ENCODE data around the gene DDX41.

Gene DDX41

GRCh38 chr5:177503351-177504085 lies 13.2 kb downstream of the DDX41 start:
- in situ Hi-C loops (cut with HindIII; ENCODE audit: low pct_ligation_motif_present, low pct_unique_long_range_greater_than_20kb, low sequenced_read_pairs), result no loop called here
- no peak for DNase-seq

GRCh38 chr5:177502886-177503285 lies 13.9 kb downstream of the DDX41 start:
- no peak for DNase-seq
- in situ Hi-C loops (cut with HindIII; ENCODE audit: low pct_ligation_motif_present, low pct_unique_long_range_greater_than_20kb, low sequenced_read_pairs), result no loop called here

GRCh38 chr5:177501874-177502678 lies 14.7 kb downstream of the DDX41 start:
- in situ Hi-C loops (cut with HindIII; ENCODE audit: low pct_ligation_motif_present, low pct_unique_long_range_greater_than_20kb, low sequenced_read_pairs), result no loop called here
- no peak for DNase-seq

- peak; percentile 74 for DNase-seq
- in situ Hi-C loops (cut with HindIII; ENCODE audit: low pct_ligation_motif_present, low pct_unique_long_range_greater_than_20kb, low sequenced_read_pairs), result no loop called here
These were observed 15.9 kb downstream of the DDX41 start for GRCh38 chr5:177500685-177501522.

- in situ Hi-C loops (cut with HindIII; ENCODE audit: low pct_ligation_motif_present, low pct_unique_long_range_greater_than_20kb, low sequenced_read_pairs), result no loop called here
- no peak for DNase-seq
These were observed 16.9 kb downstream of the DDX41 start for GRCh38 chr5:177499842-177500241.

GRCh38 chr5:177498013-177498787 lies 18.6 kb downstream of the DDX41 start:
- in situ Hi-C loops (cut with HindIII; ENCODE audit: low pct_ligation_motif_present, low pct_unique_long_range_greater_than_20kb, low sequenced_read_pairs), result no loop called here
- no peak for DNase-seq

GRCh38 chr5:177497292-177498012 lies 19.3 kb downstream of the DDX41 start, which contains the start of gene PDLIM7:
TSS of gene PDLIM7 (minus strand) at chr5:177497604. CDS start at chr5:177496512, 1,092 bp downstream.
- peak; percentile 93 for DNase-seq
- in situ Hi-C loops (cut with HindIII; ENCODE audit: low pct_ligation_motif_present, low pct_unique_long_range_greater_than_20kb, low sequenced_read_pairs), result no loop called here

- in situ Hi-C loops (cut with HindIII; ENCODE audit: low pct_ligation_motif_present, low pct_unique_long_range_greater_than_20kb, low sequenced_read_pairs), result no loop called here
- peak; percentile 85 for DNase-seq
These were observed 20.0 kb downstream of the DDX41 start for GRCh38 chr5:177496727-177497291.

- DNase-seq, result peak; percentile 69
- in situ Hi-C loops (cut with HindIII; ENCODE audit: low pct_ligation_motif_present, low pct_unique_long_range_greater_than_20kb, low sequenced_read_pairs), result no loop called here
These were observed 20.6 kb downstream of the DDX41 start for GRCh38 chr5:177496070-177496726.

GRCh38 chr5:177495243-177496060 lies 21.3 kb downstream of the DDX41 start:
- in situ Hi-C loops (cut with HindIII; ENCODE audit: low pct_ligation_motif_present, low pct_unique_long_range_greater_than_20kb, low sequenced_read_pairs), result no loop called here
- peak; percentile 67 for DNase-seq

GRCh38 chr5:177494346-177495195 lies 22.2 kb downstream of the DDX41 start:
- in situ Hi-C loops (cut with HindIII; ENCODE audit: low pct_ligation_motif_present, low pct_unique_long_range_greater_than_20kb, low sequenced_read_pairs), result no loop called here
- DNase-seq, result peak; percentile 75

GRCh38 chr5:177493795-177494345 lies 22.9 kb downstream of the DDX41 start:
- in situ Hi-C loops (cut with HindIII; ENCODE audit: low pct_ligation_motif_present, low pct_unique_long_range_greater_than_20kb, low sequenced_read_pairs), result no loop called here
- no peak for DNase-seq

GRCh38 chr5:177492841-177493240 lies 23.9 kb downstream of the DDX41 start:
- no peak for DNase-seq
- in situ Hi-C loops (cut with HindIII; ENCODE audit: low pct_ligation_motif_present, low pct_unique_long_range_greater_than_20kb, low sequenced_read_pairs), result no loop called here

GRCh38 chr5:177491983-177492746 lies 24.6 kb downstream of the DDX41 start:
- no peak for DNase-seq
- in situ Hi-C loops (cut with HindIII; ENCODE audit: low pct_ligation_motif_present, low pct_unique_long_range_greater_than_20kb, low sequenced_read_pairs), result no loop called here
